ENCODE measurements around the gene SPATA6.
"Not testable (repeated sequence)": the region's sequence is repeated elsewhere in the genome, so short reads cannot be mapped to it uniquely, and the experiment has no call there.

SPATA6 gene

DNA sequence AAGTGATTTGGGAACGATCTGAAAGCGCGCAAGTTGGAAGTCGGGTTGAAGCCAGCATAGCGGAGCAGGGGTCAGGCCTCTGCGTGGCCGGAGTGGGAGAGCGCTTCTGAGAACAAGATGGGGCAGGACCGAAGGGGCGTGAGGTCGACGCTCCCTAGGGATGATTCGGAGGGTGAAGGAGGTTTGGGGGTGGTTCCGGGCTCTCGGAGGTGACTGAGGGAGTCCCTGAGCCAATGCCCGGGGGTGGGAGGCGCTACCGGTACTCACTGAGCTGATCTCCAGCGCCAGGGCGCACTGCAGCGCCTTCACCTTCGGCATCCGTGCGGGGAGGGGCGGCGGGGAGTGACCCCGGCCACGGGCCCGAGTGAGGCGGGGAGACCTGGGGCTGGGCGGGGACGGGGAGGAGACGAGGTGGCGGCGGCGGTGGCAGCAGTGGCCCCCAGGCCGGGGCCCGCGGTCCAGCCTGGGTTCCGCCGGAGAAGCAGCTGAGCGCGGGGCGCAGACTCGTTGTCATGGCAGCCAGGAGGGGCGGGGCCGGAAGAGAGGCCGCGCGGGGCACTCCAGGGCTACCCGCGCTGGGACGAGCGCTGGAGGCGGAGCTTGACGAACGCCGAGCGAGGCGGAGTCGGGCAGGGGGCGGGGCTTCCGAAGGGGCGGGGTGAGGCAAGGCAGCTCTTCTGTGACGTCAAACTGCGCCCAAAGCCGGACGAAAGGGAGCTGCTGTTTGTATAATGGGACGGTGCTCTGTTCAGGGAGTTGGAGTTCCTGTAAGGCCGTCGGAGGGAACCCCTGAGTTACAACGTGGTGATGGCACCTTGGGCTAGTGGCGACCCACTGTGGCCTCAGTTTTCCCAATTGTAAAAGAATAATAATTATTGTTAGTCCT, at the start of gene SPATA6:
Gene SPATA6, minus strand, starts transcription at position 514 of the 886 bp plus-strand sequence. Its CDS starts 196 bp downstream, at position 318.
- peak; percentile 89 for DNase-seq

DNA sequence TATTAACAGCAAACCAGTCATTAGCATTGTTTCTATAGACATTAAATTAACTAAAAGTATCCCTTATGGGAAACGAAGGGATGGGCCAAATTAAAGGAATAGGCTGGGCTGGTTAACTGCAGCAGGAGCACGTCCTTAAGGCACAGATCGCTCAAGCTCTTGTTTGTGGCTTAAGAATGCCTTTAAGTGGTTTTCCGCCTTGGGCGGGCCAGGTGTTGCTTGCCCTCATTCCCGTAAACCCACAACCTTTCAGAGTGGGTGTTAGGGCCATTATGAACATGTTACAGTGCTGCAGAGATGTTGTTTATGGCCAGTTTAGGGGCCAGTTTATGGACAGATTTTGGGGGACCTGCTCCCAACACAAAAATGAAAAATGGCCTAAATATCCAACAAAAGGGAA, 47.9 kb upstream of the SPATA6 start:
- not testable (repeated sequence) for DNase-seq

- DNase-seq, result no peak
Measured at GRCh38 chr1:48506870-48507269, 34.9 kb upstream of the SPATA6 start.

DNA sequence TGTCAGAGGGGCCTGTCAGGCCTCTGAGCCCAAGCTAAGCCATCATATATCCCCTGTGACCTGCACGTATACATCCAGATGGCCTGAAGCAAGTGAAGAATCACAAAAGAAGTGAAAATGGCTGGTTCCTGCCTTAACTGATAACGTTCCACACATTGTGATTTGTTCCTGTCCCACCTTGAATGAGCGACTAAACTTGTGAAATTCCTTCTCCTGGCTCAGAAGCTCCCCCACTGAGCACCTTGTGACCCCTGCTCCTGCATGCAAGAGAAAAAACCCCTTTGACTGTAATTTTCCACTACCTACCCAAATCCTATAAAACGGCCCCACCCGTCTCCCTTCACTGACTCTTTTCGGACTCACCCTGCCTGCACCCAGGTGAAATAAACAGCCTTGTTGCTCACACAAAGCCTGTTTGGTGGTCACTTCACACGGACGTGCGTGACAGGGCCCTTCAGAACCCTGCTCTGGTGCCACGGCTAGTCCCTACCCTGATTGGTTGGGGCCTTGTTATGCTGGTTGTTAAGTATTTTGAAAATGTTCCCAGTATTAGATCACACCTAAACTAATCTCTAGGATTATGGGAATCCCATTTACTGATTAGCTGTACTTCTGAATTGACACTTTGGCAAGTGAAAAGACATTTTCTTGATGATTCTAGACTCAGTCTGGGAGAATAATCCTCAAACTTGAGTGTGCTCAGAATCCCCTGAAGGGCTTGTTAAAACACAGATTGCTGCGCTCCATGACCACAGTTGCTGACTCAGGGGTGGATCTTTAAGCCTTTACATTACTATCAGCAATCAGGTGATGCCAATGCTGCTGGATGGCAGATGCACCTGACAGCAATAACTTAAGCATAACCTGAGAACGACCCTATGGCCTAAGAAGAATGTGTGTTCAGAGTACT, 28.8 kb upstream of the SPATA6 start:
- no peak for DNase-seq

GRCh38 chr1:48499211-48499735, 27.3 kb upstream of the SPATA6 start:
- DNase-seq, result peak; percentile 11

GRCh38 chr1:48498096-48498791, 26.2 kb upstream of the SPATA6 start:
- DNase-seq, result peak; percentile 91

DNA sequence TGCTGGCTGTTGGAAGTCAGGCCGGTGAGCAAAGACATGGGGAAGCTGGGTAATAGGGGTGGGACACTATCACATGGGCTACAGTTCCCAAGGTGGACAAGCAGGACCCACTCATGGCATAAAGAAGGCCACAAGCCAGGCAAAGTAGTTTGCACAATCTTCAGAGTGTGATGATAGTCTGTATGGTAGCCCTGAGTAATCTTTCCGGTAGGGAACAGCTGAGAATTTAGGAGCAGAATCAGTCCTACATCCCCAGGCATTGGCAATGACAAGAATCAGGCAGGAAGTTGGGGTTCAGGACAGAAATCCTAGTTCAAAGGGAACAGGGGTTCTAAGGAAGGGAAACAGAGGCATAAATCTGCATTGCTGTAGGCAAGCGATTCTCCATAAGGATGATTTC, 23.9 kb upstream of the SPATA6 start:
- no peak for DNase-seq

DNA sequence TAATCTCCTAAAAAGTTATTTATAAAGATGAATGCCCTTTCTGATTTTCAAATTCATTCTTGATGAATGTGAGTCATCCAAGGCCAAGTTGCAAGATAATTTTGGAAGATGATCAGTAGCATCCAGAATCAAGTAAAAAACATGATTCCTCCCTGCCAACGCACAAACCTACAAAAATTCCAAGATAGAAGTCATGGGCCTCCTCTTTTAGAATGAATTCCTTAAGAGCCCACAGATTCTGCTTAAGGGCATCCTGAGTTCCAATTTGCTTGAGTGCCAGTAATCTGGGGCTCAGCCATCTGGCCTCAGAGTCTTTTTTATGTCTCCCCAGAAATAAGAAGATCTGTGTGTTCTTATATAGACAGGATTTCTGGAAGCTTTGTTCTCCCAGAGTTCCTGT, 23.2 kb upstream of the SPATA6 start:
- no peak for DNase-seq

DNA sequence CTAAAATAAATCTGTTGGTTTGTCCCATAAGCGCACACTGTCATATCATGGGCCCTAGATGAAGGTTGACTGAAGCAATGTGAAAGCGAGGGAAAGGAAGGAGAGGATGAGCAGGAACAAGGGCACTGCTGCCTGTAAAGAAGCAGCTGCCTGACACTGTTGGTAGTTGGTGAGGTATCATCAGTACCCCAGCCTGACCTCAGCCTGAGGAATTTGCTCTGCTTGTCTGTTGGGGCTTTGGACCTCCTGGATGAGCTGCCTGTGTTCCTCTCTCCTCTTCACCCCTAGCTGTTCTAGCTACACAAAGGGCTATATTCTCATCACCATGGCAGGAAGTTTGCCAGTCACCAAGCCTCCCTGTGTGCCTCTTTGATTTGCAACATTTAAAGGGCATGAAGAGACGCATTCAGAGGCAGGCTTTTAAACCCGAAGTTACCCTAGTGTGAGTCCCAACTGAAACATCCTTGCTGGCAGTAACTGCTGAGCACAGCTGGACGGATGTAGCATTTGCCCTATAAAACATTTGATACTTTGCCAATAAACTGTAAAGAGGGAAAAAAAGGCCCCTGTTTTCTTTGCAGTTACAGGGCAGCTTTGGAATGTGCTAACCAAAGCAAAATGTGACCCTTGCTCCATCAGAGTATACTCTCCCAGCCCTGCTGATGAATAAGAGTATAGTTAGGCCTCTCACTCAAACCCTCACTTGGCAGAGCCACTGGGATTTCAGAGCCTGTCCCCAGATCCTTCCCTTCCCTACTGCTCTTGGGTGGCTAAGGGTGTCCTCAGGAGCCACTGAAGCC, 22.2 kb upstream of the SPATA6 start:
- DNase-seq, result peak; percentile 16

- no peak for DNase-seq
Measured at GRCh38 chr1:48493041-48493440, 21.0 kb upstream of the SPATA6 start.

DNA sequence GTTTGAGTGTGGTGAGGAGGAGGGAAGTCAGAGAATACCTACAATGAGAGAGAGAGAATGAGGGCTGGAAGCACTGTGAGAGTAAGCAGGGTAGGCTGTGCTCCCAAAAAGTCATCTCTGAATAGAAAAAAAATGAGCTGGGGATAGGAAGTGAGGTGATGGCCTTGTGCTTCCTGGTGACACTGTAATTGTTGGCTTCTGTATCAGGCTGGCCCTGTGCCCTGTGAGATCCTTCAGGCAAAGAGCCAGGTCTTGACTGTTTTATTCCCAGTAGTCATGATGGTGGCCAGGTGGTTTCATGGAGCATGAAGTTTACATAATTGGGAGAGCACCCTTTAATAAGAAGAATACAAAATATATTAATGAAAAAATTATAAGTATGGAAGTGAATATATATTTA, 20.4 kb upstream of the SPATA6 start:
- DNase-seq, result no peak

- DNase-seq, result no peak
Measured at GRCh38 chr1:48488721-48489120, 16.7 kb upstream of the SPATA6 start.

DNA sequence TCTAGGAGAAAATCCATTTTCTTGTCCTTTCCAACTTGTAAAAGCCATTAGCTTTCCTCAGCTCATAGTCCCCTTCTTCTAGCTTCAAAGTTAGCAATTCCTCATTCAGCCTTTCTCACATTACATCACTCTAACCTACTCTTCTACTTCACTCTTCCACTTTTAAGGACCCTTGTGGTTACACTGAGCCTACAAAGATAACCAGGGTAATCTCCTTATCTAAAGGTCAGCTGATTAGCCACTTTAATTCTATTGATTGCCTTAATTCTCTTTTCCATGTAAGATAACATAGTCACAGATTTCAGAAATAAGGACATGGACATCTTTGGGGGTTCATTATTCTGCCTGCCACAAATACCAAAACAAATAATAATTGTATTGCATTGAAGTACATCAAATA, 8.5 kb upstream of the SPATA6 start:
- DNase-seq, result no peak

GRCh38 chr1:48480023-48480422, 8.0 kb upstream of the SPATA6 start:
- not testable (repeated sequence) for DNase-seq

DNA sequence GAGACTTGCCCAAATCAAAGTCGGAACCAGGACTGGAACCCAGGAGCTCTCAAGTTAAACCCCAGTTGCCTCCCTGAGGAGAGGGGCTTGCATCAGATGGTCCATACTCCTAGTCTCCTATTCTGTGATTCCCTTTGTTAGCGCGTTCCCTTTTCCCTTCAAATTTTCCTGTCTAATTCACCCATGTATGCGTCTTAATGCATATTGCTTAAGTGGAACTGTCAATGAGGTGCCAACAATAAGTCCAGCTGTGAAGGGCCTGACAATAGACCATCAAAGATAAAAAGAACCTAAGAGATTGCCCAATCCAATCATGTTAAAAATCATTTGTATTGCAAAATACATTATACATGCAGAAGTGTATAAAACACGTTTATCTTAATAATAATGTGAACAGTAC, 634 bp upstream of the SPATA6 start:
- no peak for DNase-seq

DNA sequence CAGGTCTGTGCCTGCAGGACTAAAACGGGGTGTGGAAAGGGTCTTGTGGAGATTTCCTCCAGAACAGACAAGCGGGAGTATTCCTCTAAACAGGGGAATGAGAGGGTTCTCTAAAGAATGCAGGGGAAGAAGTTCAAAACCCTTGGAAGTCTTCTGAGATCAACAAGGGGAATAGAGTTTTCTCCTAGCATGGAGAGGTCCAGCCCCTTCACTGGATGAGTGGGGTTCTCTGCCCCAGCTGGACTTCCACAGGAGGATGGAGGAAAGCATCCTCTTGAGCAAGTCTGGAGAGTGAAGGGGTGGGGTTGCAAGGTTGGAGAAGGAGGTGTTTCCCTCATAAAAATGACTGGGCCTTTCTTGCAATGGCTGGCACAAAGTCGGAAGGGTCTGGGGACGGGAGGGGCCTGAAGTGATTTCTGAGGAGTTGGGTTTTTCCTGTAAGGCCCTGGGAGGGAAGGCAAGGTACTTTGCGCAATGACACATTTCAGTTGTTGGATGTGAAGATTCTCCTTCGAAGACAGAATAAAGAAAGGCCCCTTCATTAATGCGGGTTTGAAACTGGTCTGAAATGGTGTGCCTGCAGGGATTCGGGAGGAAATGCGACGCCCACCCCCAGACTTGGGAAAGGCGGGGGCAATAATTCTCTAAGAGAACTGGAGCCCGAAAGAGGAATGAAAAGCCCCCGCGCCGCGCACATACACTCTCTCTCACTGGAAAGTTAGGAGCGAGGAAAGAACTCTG, 884 bp downstream of the SPATA6 start:
- peak; percentile 50 for DNase-seq

GRCh38 chr1:48470481-48470855, 1.5 kb downstream of the SPATA6 start:
- DNase-seq, result peak; percentile 37

- no peak for DNase-seq
Measured at GRCh38 chr1:48469616-48470480, 2.2 kb downstream of the SPATA6 start.

DNA sequence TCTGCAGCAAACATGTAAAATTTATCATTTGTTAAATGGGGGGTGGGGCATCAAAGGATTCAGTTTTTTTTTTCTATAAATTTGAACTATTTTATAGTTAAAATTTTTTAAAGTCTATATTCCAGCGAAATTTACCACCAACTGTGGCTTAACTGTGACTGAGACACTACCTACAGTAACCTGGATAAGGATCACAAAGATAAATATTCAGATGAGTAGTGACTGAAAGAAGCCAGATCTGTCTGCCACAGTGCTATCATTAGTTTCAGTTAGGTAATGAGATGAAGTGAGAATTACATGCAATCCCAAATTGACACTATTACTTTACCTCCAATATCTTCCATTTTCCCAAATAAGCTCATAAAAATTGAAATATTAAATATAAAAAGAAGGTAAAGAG, 5.4 kb downstream of the SPATA6 start:
- no peak for DNase-seq

DNA sequence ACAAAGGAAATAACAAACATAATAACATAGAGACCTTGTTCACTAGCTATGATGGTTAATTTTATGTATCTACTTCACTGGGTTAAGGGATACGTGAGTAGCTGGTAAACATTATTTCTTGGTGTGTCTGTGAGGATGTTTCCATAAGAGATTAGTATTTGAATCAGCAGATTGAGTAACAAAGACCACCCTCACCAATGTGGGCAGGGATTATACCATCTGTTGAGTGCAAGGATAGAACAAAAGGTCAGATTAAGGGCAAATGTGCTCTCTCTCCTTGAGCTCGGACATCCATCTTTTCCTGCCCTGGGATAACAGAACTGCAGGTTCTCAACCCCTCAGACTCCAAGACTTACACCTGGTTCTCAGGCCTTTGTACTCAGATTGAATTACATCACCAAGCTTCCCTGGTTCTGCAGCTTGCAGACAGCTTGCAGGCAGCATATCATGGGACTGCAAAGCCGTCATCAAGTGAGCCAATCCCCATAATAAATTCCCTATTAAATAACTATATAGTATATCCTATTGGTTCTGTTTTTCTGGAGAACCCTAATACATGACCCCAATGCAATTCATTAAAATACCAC, 9.2 kb downstream of the SPATA6 start:
- DNase-seq, result no peak

Measured in retina (tissue), 1 donor.